ENCODE data around the gene MAGEA2.
"Not testable (repeated sequence)": the region's sequence is repeated elsewhere in the genome, so short reads cannot be mapped to it uniquely, and the experiment has no call there.

MAGEA2 gene

DNA sequence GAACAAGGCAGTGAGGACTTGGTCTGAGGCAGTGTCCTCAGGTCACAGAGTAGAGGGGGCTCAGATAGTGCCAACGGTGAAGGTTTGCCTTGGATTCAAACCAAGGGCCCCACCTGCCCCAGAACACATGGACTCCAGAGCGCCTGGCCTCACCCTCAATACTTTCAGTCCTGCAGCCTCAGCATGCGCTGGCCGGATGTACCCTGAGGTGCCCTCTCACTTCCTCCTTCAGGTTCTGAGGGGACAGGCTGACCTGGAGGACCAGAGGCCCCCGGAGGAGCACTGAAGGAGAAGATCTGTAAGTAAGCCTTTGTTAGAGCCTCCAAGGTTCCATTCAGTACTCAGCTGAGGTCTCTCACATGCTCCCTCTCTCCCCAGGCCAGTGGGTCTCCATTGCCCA, 53.3 kb downstream of the MAGEA2 start:
- not testable (repeated sequence) for DNase-seq

All from MV-4-11 (cell line).